GM18508 (cell line): ENCODE measurements around the gene HACD4.
A peak's percentile ranks its signal among the peaks of the same experiment; 100 is the strongest.

Experiments used
- ATAC-seq: cut with Tn5 transposase; IDR thresholded peaks from one replicate; pipeline ENCODE4 v1.9.1; 2021; ENCODE audit warnings: moderate number of reproducible peaks; ENCODE audit not compliant: insufficient read depth, unreplicated experiment

Gene HACD4, protein sequence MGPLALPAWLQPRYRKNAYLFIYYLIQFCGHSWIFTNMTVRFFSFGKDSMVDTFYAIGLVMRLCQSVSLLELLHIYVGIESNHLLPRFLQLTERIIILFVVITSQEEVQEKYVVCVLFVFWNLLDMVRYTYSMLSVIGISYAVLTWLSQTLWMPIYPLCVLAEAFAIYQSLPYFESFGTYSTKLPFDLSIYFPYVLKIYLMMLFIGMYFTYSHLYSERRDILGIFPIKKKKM

GRCh38 chr9:21031091-21031807 is at the start of gene HACD4:
HACD4 (minus strand) TSS chr9:21031640; CDS start chr9:21031590, 50 bp downstream.
- ATAC-seq: peak; percentile 37

GRCh38 chr9:21080793-21081192 is 49.4 kb upstream of the HACD4 start:
- ATAC-seq: no peak

GRCh38 chr9:21078702-21079101 is 47.3 kb upstream of the HACD4 start:
- ATAC-seq: no peak

DNA sequence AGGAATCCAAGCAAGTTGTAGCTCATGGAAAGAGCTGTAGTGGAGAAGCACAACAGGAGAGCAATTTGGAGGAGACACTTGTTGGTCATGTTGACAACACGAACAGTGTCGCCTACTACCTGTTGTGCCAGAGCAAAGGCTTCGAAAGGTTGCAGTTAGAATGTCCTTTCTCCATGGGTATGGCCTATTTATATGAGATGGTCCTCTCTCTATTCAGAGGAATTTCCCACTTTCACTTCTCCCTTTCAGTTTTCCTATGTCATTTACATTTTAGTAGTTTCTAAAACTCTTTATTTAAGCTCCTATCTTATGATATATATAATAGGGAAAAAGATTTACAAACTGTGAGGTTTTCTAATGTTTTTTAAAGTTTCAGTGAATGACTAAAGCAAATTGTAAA is 46.3 kb upstream of the HACD4 start, which contains the start of gene IFNB1:
Gene IFNB1, minus strand, starts transcription at position 162 of the 400 bp plus-strand sequence. Its CDS starts 73 bp downstream, at position 89.
- no peak for ATAC-seq

DNA sequence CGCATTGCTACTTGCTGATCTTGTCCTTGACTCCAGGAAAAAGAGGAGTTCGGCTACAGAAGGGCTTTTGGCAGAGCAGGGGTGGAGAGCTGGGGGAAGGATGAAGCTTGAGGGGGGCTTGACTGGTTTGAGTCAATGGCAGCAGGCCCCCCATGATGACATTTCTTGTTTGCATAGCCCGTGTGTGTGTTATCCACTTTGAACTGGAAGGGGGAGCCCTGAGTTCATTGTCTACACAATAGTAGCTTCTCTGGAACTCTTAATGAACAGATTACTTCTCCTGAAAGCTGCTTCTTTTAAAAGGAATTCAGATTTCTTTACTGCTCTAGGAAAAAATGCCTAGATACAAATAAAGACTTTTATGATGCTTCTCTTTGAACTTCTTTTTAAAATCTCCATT is 44.0 kb upstream of the HACD4 start:
- no peak for ATAC-seq

GRCh38 chr9:21070906-21071305 is 39.5 kb upstream of the HACD4 start:
- ATAC-seq: no peak

DNA sequence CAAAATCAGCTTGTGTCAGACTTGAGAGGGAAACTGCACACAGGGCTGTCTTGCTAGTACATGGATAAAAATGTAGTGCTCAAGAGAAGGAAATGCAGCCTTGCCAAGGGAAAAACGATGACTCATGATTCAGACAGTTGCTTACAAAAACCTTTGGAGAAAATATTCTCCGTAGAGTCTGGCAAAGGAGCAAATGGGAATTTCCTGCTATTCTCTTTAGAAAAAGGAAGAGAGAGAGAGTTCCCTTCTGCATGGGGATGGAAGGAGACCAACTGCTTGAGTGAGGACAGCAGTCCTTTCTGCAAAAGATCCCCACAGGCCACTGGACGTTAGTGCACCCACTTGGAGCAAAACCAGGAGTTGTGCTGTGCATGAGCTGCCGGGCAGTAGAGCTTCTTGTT is 38.7 kb upstream of the HACD4 start:
- no peak for ATAC-seq

GRCh38 chr9:21060919-21061561 is 29.6 kb upstream of the HACD4 start:
- peak; percentile 79 for ATAC-seq

DNA sequence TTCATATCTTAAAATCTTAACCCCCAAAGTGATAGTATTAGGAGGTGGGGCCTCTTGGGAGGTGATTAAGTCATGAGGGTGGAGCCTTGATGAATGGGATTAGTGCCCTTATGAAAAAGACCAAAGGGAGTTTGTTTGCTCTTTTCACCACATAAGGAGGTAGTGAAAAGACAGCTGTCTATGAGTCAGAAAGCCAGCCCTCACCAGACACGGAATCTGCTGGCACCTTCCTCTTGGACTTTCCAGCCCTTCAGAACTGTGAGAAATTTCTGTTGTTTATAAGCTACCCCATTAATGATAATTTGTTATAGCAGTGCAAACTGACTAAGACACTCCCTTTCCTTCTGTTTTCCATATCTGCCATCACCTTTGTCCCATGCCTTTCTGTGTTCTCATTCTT is 25.5 kb upstream of the HACD4 start:
- no peak for ATAC-seq

- no peak for ATAC-seq
Measured at GRCh38 chr9:21053851-21054250, 22.4 kb upstream of the HACD4 start.

DNA sequence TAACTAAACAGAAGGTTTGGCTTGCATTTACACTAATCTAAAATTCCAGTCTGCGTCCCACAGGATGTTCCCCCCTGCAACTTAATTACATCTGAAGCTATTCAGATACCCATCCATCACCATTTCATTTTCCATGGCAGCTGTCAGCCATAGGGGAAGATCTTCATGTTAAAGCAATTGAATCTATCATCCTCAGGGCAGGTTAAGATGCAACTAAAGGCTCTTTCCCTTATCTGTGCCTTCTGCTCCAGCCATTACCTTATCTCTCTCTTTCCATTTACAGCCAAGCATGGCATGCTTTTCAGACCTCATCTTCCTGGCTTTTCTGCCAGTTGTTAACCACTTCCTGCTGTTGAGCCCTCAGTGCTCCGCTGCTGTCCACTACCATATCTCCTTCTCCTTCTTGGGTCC is 15.8 kb upstream of the HACD4 start:
- no peak for ATAC-seq

GRCh38 chr9:21043841-21044240 is 12.4 kb upstream of the HACD4 start:
- no peak for ATAC-seq

GRCh38 chr9:21042466-21042865 is 11.0 kb upstream of the HACD4 start:
- no peak for ATAC-seq

DNA sequence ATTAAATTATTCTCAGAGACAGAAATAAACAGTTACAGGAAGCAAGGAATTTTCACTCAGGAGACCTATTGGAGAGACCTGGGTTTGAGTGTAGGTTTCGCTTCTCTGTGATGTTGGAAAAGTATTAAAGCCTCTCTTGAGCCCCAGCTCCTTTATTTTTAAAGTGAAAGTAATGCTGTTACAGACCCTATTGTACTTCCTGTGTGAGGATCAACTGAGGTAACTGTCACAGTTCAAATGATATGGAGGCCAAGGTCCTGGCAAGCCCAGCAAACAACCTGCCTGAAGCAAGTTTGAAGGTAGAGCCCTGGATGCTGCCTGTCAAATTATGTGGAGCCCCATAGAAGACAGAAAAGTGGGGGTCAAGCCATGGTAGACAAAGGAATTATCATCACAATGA is 7.9 kb upstream of the HACD4 start:
- no peak for ATAC-seq

DNA sequence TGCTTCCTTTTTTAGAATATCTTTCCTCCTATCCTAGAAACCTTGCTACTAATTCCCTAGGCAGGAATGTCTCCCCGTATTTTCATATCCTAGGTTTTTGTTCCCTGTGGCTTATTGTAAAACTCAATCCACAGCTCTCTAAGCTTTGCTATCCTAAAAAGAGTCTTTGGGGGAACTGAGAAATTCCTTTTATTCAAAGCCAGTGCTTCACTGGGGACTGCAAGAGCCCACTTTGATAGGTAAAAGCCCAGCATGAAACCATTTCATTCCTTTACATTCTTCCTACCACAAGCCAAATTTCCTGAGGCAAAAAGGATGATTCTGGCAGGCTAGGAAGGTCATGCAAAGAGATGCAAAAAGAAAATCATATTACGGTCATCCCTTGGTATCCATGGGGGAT is 5.8 kb upstream of the HACD4 start:
- ATAC-seq: no peak

GRCh38 chr9:21031808-21032183 is 356 bp upstream of the HACD4 start:
- ATAC-seq: no peak

- peak; percentile 87 for ATAC-seq
Measured at GRCh38 chr9:21030389-21031035, 928 bp downstream of the HACD4 start.

DNA sequence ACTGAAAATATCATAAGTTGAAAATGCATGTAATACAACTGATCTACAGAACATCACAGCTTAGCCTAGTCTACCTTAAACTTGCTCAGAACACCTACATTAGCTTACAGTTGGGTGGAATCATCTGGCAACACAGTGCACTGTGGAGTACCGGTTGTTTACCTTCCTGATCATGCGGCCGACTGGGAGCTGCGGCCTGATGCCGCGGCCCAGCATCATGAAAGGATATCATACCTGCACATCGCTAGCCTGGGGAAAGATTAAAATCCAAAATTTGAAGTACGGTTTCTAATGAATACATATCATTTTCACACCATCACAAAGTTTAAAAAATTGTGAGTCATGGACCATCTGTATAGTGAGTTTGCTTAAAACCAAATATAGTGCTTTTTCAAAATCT is 1.8 kb downstream of the HACD4 start:
- no peak for ATAC-seq

GRCh38 chr9:21028466-21028865 is 3.0 kb downstream of the HACD4 start:
- ATAC-seq: no peak

GRCh38 chr9:21027295-21027694 is 4.1 kb downstream of the HACD4 start:
- no peak for ATAC-seq

DNA sequence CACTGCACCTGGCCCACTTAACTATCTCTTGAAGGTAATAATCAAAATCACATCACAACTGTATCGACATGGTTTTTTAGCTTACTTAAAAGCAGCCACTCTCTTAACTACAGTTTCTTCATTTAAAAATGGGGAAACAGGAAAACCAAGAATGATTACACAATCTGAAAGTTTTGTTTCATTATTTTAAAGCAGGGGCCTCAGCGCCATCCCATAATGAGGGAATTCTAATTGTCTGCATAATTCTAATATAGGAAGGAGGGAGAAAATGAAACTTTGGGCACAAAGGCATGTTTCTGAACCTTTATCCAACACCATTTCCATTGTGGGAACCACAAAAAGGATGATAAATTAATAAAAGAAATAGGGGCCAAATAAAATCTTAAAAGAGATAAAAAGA is 7.6 kb downstream of the HACD4 start:
- ATAC-seq: no peak
